GM19328 (cell line): ENCODE measurements around the gene SLC25A47.
"Not testable (repeated sequence)": the region's sequence is repeated elsewhere in the genome, so short reads cannot be mapped to it uniquely, and the experiment has no call there.

ENCODE experiments used
- ATAC-seq: cut with Tn5 transposase; IDR thresholded peaks from one replicate; pipeline ENCODE4 v1.9.1; 2021; ENCODE audit warnings: mild to moderate bottlenecking, moderate library complexity; ENCODE audit not compliant: unreplicated experiment

SLC25A47 gene

DNA sequence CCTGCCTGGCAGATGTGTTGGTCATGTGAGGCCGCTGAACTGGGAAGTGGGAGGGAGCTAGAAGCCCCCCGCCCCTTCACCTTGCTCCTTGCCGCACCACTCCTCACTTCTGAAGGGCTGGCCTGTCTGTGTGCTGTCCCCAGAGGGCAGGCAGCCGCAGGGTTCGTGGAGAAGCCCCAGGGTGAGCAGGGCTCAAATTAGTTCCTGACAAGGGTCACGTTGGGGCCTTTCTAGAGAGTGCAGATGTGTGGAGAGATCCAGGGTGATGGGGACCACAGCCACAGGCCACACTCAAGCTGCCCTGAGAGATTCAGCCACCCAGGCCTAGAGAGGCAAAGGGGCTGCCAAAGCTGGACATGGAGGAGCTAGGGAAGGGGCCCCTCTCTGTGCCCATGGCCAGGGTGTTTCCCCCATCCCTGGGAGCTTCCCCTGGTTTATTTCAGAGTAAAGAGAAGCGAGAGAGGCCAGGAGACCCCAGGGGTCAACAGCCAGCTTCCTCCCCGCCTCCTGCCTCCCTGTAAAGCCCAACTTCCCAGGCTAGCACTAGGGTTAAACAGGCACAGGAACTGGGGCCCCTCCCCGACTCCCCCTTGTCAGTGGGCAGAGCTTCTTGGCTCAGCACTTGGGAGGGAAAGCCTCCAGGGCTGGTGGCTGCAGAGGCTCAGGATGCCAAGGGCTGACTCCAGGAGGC is 33.1 kb upstream of the SLC25A47 start:
- ATAC-seq, result no peak

DNA sequence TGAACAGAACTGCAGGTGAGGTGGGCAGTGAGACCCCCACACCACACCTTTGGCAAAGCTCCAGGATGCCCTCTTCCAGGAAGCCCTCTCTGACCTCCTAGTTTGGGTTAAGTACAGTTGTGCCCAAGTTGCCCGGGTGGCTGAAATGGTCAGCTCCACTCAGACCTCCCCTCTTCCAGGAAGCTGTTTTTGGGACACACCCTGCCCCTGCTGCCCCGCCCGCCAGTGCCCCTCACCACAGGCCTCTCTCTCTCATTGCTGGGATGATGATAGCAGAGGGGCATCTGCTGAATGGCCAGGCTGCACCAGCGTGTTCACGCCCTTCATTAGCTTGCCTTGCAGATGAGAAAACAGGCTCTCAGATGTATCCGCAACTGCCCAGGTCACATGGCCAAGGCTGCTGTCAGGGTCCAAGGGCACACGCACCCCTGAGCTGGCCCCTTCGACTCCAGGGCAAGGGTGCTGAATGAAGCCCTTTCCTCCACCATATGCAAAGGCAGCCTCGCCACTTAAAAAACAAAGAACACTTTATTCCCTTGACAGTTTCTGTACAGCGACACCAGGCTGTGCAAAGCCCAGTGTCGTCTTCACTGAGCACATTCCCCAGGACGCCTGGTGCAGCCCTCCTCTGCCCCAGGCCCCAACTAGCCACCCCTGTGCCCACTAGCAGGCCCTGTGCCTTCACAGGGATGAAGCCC is 32.4 kb upstream of the SLC25A47 start:
- no peak for ATAC-seq

DNA sequence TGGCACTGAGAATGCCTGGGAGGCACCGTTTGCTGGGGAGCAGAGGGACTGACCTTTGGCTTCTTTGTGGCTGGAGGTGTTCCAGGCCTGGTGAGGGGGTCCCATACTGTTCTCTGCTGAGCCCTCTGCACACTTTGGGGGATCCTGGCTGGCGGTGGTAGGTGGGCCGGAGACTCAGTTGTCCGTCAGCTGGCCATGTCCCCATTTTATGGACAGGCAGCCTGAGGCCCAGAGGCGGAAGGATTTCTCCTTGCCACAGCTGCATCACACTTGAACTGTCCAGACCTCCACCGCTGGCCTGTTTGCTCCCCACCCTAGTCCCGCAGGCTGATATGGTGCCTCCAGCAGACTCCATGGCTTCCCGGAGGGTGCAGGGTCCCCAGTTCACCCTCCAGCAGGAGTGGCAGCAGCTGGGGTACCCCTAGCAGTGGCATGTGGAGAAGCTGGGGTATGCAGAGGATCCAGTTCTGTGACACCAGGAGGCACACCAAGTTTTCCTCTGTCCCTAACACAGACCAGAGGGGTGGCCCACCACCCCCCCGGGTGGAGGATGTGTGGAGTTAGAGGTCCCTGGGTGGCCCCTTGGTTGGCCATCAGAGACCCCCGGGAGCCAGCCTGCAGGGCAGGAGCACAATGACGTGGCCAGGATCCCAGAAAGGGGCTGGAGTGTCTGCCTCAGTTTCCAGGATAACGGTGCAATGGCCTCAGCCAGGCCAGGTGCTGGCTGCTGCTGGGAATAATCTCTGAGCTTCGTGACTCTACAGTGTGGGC is 31.6 kb upstream of the SLC25A47 start:
- ATAC-seq, result no peak

DNA sequence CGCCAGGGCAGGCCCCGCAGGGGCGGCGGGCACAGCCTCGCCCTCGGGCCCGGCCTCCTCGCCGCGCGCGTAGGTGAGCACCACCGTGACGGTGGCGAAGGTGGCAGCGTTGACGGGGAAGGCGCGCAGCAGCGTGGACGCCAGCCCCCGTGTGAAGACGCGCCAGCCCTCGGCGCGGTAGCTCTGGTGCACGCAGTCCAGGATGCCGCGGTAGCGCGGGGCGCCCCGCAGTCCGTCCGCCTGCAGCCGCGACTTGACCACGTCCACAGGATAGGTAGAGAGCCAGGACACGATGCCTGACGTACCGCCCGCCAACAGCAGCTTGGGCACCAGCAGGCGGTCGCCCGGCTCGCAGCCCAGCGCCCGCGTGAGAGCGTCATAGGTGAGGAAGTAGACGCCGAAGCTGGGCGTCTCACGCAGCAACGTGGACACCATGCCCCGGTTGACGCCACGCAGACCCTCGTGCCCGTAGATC is 30.8 kb upstream of the SLC25A47 start:
- no peak for ATAC-seq

DNA sequence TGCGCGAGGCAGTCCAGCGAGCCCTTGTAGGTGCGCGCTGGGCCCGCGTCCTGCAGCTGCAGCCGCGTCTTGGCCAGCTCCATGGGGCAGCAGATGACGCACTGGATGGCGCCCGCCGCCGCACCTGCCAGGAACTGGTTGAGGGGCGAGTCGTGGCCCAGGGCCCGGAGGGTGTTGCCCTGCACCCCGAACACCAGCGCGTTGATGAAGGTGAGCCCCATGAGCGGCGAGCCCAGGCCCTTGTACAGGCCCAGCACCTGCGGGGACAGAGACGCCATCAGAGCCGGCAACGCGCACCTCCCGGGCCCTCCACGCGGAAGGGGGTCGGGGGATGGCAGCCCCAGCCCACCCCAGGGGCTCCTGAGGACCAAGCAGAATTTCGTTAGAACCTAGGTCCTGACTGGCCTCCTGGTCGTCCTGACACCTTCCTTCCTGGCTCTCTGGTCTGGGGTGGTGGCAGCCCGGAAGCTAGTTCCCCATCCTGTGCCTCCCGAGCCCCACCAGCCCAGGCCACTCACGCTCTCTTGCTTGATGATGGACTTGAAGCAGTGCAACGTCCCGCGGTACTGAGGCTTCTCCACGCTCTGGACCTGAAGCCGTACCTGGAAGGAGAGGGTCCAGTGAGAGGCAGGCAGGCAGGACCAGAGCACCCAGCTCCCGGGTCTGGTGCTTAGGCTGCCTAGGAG is 30.2 kb upstream of the SLC25A47 start:
- ATAC-seq, result no peak

DNA sequence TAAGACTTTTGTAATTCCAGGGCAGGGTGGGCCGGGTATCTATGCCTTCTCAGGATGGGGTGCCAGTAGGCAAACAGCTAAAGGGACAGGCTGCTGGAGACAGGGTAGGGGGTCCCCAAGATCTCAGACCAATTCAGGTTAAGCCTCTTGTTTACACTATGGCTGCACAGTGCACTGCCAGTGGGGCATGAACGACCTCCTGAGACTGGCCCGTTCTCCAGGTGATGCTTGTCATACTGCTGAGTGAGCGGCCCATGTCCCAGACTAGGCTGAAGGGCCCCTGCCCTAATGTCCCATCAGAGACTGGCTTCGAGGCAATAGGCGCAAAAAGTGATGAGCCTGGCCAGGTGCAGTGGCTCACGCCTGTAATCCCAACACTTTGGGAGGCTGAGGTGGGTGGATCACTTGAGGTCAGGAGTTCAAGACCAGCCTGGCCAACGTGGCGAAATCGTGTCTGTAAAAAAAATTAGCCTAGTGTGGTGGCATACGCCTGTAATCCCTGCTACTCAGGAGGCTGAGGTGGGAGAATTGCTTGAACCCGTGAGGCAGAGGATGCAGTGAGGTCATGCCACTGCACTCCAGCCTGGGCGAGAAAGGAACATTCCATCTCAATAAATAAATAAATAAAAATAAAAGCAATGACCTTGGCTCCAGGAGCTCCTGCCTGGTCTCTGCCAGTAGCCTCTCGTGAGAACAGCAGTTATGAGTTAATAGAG is 29.5 kb upstream of the SLC25A47 start:
- no peak for ATAC-seq

DNA sequence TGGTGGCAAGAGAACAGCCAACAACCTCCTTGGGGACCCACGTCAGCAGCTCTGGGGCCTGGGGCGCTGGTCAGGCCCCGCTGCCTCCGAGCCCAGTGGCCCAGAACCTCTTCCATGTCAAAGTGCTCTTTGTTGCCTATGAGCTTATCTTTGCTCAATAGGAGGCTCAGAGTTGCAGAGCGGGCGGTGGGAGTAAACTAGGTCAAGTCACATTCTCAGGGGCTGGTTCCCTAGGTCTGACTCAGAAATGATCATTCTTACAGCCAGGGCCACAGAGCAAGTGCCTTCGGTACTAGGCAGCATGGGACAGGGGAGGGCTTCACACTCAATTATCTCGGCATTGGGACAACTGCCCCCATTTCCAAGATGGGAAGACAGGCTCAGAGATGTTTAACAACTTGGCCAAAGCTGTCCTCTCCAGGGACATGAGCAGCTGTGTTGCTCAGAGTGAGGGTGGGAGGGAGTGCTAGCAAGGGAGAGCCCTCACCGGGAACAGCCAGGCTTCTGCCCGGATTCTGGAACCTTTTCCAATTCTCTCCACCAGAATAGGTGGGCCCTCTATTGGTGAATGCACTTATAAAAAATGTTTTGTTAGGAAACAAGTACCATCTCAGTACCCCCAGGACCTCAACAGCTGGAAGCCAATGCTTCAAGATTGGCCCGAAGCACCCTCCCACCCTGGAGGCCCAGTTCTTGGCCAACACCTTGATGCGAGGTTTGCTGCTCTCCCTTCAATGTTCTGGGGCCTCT is 28.8 kb upstream of the SLC25A47 start:
- ATAC-seq, result no peak

DNA sequence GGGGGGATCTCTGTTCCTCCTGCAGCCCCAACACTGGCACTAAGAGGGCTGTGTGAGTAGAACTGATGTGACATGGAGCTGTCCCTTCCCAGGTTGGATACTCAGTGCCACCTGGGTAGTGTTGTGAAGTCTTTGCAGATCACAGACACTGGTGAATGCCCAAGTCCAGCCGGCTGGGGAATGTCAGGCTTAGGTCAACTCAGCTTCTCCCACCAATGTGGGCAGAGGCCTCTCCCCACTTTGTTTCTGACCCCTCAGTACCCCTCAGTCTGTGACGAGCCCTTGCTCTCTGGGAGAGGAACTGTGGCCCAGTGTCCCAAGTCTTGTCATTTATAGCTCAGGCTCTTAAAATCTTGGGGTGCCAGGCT is 28.2 kb upstream of the SLC25A47 start:
- ATAC-seq, result no peak

DNA sequence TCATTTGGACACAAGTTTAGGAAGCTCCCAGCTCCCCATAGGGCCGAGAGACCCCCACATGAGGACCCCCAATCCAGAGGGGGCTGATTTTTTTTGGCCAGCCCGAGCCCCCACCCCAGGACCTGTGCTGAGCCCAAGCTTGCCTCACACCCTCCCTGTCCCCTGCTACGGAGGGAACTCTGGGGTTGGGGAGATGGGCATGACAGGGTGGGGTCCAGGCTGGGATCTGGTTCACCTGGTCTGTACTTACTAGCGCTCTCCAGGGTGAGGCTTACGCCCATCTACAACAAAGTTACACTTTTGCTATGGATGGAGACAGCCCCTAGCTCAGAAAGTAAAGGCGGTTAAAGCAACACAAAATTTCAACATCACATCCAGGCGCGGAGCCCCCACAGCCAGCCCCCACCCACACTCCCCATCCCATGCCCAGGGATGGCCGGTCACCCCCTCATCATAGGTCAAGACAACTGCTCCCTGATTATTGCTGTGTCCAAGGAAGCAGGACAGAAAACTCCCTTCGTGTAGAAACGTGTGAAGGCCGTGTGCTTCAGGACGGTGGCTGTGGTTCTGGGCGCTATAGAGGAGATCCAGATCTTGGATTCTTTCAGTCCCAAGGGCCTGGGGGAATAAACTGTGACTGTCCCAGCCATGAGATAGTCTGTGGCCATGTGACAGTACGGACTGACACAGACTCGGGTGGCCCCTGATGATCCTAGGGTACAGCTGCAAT is 27.6 kb upstream of the SLC25A47 start:
- no peak for ATAC-seq

DNA sequence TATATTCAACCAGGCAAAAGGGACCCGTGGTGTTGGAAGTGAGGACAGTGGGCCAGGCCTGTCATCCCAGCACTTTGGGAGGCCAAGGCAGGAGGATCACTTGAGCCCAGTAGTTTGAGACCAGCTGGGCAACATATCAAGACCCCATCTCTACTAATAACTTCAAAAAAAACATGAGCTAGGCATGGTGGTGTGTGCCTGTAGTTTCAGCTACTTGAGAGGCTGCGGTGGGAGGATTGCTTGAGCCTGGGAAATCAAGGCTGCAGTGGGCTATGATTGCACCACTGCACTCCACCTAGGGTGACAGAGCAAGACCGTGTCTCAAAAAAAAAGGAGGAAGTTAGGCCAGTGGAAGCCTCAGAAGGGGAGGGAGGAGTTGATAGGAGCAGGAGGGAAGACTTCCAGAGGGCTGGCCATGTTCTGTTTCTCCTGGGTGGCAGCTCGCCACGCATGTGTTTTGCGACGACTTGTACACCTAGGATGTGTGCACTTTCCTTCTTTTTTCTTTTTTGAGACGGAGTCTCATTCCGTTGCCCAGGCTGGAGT is 27.0 kb upstream of the SLC25A47 start:
- no peak for ATAC-seq

DNA sequence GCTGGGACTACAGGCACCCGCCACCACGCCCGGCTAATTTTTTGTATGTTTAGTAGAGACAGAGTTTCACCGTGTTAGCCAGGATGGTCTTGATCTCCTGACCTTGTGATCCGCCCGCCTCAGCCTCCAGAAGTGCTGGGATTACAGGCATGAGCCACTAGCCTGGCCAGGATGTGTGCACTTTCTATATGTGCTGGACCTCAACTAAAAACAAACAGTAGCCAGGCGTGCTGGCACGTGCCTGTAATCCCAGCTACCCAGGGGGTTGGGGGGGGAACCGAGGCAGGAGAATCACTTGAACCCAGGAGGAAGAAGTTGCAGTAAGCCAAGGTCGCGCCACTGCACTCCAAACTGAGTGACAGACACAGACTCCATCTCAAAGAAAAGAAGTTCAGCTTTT is 26.4 kb upstream of the SLC25A47 start:
- ATAC-seq, result not testable (repeated sequence)

DNA sequence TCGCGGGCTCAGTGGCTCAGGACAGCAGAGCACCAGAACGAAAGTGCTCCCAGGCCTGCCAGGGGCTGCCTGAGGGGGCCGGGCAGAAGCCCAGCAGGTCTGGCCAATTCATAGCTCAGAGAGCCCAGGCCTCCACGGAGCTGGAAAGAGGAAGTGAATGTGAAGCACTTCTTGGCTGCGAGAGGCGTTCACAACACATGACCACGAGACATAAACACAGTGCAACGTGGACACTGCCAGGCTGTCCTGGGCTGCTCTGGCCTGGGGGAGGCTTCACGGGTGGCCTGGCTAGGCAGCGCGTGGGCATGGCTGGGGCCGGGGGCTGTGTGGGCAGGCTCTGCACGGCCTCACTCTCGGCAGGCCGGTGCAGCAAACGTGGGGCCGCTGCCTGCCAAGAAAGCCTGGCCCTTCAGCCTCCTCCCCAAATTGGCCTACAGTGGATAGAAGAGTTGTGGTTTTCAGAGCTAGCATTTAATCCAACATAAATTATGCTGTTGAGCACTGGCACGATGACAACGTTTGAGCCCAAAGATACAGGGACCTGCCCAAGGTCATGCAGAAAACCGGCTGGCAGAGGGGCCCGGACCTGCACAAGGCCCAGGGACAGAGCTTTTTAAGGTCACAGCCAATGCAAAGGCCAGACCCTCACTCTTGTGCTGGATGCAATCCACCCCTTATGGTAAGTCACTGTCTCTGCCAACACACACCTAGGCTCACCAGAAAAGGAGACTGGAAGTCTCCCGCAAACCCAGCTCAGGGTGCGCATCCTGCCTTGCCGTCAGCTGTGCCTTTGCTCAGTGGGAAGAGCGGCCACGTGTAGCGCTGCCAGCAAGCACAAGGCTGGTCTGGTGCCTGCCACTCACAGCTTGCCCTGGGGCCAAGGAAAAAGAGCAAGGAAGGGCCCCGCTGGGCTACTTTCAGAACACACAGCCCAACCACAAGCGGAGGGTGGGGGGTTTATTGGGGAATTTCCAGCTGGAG is 25.5 kb upstream of the SLC25A47 start:
- peak; percentile 72 for ATAC-seq

DNA sequence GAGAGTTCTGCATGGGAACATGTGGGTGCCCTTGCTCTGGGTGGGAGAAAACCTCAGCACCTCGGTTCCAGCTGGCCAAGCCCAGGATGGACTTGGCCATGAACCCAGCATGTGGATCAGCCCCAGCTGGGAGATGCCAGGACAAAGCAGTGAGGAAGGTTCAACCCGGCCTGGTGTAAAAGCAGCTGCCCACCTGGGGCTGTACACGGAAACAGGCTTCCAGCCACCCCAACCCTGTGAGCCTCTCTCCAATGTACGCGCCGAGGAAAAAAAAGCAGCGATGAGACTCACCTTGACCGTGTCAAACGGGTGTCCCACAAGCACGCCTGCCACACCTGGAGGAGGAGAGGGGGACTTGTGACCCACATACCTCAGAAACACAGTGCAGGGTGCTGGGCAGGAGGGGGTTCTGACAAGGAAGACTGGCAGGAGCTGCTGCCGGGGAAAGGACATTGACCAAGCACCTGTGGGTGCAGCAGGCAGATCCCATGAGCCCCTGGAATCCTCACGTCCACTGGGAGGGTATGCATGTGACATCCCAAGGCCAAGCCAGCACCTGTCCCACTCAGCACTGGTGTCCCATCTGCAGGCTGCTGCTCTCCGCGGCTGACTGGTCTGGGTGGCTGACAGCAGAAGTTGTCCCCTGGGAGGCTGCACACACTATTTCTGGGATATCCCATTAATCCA is 24.4 kb upstream of the SLC25A47 start:
- no peak for ATAC-seq

DNA sequence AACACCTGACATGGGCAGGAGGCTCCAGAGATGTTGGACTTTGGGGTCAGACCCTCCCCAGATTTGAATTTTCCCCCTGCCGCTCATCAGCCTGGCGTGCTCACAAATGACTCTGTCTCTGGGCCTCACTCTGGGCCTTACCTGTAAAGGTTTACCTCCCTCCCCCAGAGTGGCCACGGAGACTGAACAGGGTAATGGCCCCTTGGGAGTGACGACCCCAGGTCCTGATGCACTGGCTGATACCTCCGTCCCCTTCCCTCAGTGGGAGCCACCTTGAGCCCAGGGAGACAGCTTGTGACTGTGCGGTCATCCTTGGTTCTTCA is 23.9 kb upstream of the SLC25A47 start:
- ATAC-seq, result no peak

DNA sequence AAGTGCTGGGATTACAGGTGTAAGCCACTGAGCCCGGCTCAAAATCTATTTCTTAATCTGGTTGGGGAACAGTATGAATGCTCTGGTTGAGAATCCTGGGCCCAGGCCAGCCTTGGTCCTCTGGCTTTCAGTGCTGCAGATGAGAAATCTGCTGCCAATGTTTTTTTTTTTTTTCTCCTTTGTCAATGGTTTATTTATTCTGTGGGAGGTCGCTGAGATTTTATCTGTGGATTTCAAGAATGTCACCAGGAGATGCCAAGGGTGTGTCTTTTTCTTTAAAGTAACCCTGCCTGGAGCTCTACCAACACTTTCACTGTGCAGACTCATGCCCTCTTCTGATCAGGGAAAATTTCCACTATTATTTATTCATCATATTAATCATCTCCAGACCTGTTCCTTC is 20.5 kb upstream of the SLC25A47 start:
- no peak for ATAC-seq

DNA sequence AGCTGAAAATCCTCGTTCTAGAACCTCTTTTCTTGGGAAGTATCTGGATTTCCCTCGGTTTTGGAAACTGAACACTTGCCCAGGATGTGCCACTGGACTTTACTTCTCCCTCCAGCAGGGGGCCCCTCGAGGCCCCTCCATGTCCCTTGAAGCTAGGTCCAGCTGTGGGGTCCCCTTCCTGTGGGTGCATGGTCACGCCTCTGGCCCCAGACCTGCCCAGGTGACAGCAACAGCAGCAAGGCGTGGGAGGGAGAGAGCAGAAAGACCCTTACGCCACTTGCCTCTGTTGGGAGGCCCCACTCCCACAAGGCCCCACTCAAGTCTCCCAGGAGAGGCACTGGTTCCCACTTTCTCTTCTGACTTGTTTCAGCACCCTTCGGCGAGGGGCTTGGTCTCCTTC is 20.0 kb upstream of the SLC25A47 start:
- no peak for ATAC-seq

DNA sequence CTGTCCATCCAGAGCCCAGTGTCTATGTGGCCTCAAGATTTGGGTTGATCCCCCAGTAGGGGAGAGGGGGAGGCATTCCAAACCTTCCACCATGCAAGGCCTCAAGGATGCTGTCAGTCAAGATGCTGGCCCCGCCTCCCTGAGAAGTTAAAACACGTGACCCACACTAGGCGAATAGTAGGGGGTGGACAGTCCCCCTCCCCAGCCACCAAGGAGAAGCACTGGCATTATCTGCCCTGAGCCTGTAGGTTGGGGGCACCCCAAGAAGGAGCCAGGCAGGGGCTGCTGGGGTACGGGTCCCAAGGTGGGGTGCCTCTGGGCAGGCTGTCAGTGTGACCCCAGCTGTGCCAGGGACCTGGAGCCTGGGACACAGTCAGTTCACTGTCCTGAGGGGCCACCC is 19.2 kb upstream of the SLC25A47 start:
- ATAC-seq, result no peak
